HL-60/S4 treated with retinoic acid at 250 ng/mL for 4 days and 3 days (cell line): ENCODE measurements around the gene ATF5.
"Not testable (repeated sequence)": the region's sequence is repeated elsewhere in the genome, so short reads cannot be mapped to it uniquely, and the experiment has no call there.

ENCODE experiments used
- in situ Hi-C: fragments of 300-500 bp; cut with MboI; formaldehyde crosslinking; loops from 2 replicates; pipeline ENCODE4 v1.7.0; 2022; ENCODE audit warnings: low sequenced_read_pairs

The ATF5 gene

GRCh38 chr19:49921871-49922795, 6.9 kb upstream of the ATF5 start:
- in situ Hi-C loops = no loop called here

GRCh38 chr19:49923055-49924003, 5.7 kb upstream of the ATF5 start:
- in situ Hi-C loops = no loop called here

DNA sequence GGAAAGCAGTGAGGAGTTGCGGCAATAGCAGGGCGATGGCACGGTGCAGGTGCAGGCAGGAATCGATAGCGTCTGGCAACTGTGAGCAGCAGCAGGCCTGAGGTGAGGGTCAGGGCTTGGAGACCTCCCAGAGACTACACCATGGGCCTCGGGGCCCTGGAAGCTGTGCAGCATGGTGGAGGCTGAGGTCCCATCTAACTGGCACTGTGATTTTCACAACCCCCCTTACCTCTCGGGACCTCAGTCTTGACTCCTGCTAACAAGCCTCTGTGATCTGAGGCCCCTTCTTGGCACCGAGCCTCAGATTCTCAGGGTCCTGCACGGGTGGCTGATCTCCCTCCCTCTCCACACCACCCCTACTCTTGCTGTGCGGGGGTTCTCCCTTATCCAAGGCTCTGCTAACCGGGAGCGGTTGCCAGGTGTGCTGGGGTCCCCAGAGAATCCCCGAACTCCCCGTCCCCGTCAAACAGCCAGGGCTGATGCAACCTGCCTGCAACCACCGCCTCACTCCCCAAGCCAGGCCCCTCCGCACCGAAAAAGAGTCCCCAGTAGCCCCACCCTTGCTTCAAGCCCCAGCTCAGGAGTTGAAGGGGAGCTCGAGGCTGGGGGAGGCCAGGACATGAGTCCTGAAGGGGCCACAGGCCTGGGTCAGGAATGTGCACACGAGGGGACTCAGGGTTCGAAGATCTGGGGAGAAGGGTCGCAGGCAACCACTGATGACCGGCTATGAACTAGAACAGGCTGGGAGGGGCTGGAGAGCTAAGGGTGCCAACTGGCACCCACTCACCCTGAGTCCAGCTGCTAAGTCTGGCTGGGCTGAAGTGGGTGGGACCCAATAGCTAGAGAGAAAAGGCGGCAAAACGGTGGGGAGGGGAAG, 4.8 kb upstream of the ATF5 start:
- in situ Hi-C loops = no loop called here

DNA sequence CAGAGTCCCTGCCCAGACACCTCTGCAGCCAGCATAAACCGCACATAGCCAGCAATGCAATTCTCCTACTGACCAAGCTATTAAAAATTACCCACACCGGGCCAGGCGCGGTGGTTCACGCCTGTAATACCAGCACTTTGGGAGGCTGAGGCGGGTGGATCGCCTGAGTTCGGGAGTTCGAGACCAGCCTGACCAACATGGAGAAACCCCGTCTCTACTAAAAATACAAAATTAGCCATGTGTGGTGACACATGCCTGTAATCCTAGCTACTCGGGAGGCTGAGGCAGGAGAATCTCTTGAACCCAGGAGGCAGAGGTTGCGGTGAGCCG, 4.2 kb upstream of the ATF5 start:
- in situ Hi-C loops = not testable (repeated sequence)

DNA sequence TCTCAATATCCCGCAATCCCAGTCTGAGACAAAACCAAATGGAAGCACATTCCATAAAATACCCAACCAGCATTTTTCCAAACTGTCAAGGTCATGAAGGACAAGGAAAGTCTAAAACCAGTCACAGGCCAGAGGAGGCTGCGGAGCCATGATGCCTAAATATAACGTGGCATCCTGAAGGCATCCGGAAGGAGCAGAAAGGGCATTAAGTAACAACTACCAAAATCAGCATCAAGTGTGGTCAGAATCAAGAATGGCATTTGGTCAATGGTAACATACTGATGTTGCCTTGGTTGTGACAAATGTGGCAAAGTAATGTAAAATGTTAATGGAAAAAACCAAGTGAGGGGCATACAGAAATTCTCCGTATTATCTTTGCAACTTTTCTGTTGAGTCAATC, 3.5 kb upstream of the ATF5 start:
- in situ Hi-C loops = no loop called here

GRCh38 chr19:49926515-49926914, 2.5 kb upstream of the ATF5 start:
- in situ Hi-C loops = no loop called here

- in situ Hi-C loops = no loop called here
Observed at GRCh38 chr19:49927526-49928264, 1.3 kb upstream of the ATF5 start.

GRCh38 chr19:49929611-49930482, 842 bp downstream of the ATF5 start:
- in situ Hi-C loops = no loop called here

GRCh38 chr19:49930483-49931011, 1.5 kb downstream of the ATF5 start:
- in situ Hi-C loops = no loop called here

GRCh38 chr19:49931293-49932040, 2.5 kb downstream of the ATF5 start:
- in situ Hi-C loops = no loop called here

- in situ Hi-C loops = no loop called here
Observed at GRCh38 chr19:49932041-49932451, 3.0 kb downstream of the ATF5 start.

- in situ Hi-C loops = no loop called here
Observed at GRCh38 chr19:49932731-49933131, 3.7 kb downstream of the ATF5 start.

- in situ Hi-C loops = no loop called here
Observed at GRCh38 chr19:49933643-49934042, 4.6 kb downstream of the ATF5 start.

GRCh38 chr19:49936549-49936948, 7.5 kb downstream of the ATF5 start:
- in situ Hi-C loops = loop anchor here (5.0 kb wide), 1 partner anchor 41 kb away; no protein-coding TSS in a partner anchor

DNA sequence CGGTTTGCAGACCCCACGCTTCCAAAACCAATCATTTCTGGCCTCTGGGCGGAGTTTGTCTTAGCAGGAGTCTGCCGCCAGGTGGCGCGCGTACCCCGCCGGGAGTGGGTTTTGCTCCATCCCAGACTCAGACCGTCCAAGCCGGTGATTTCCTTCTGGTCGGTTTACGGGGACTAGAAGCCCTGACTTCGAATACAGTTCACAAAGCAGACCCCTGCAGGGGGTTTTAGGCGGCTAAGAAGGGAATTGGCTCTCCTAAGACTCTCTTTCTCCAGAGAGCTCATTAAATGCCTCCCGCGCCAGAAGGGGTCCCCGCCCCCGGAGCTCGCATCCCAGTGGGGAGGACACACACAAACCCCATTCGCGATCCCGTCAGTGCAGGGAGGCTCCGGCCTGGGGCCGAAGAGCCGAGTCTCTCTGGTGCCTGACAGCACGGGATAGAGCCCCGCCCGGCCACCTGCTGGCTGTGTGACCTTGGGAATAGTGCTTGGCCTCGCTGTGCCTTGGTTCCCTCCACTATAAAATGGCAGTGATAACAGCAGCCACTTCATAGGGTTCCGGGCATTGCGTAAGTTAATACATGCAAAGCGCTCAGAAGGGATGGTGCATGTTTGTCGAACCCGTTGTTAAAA, 8.9 kb downstream of the ATF5 start:
- in situ Hi-C loops = loop anchor here (5.0 kb wide), 1 partner anchor 39 kb away; no protein-coding TSS in a partner anchor

- in situ Hi-C loops = loop anchor here (5.0 kb wide), 1 partner anchor 39 kb away; no protein-coding TSS in a partner anchor
Observed at GRCh38 chr19:49938662-49939061, 9.7 kb downstream of the ATF5 start.

- in situ Hi-C loops = loop anchor here (5.0 kb wide), 1 partner anchor 37 kb away; no protein-coding TSS in a partner anchor
Observed at GRCh38 chr19:49939721-49940481, 10.9 kb downstream of the ATF5 start.
